ENCODE measurements around the gene GPC6. TPM values are rescaled to one million over a fixed set of nuclear protein-coding genes. Genes with fewer than 3 reads are reported as not detected.

GPC6 gene
- total and polyA plus RNA-seq, 9 of the 15 experiments (the other 6 are each of a cell fraction or from before 2014, with no cell fraction given): under 0.01 to 0.20 (median 0.01) TPM; not detected in 4

DNA sequence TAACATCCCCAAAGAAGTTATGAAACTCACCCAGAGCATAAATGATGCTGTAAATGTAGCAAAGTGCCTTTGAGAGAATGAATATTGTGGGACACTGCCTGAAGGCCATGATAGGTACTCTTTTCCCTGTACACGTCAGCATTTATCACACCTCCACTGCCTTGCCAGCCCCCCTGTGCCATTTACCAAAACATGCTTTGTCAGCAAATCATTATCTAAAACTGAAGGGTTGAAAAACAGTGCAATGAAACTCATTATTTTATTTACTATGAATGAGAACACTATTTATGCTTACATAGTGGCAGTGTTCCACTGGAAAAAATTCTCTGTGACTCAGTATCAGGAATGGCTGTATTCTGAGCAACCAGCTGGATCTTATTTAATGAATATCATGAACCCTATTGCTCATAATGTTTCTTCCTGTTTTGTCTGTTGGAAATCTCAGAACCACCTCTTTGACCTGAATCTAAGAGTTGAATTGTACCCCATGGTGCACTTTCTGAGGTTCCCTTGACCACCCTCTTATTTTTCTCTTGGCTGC, 688.7 kb downstream of the GPC6 start:
- ChIA-PET POLR2A (no interaction called here), CTCF (ENCODE audit: low intra/inter-chr PET ratio) (no interaction called here)
- no peak for DNase-seq (ENCODE audit: extremely low read depth in 1 of 4, low spot score in 3 of 4)
- no TSS peak for BruUV-seq (replicated peaks)
- no peak overlapping the region for H2AFZ ChIP-seq (ENCODE audit: low read depth, low read length)
- H3K27ac ChIP-seq (ENCODE audit: extremely low read depth, low read depth, low read length): no peak overlapping the region
- no peak for ATAC-seq
- intact Hi-C loops (cut with micrococcal nuclease) (no loop called here), in situ Hi-C loops (cut with MboI) (no loop called here)
- no peak overlapping the region for H3K9ac ChIP-seq (ENCODE audit: insufficient read depth in 1 of 2, low read depth in 2 of 2, low read length in 2 of 2)
- no peaks in the 10 kb centered on the region for H3K9me1 ChIP-seq (ENCODE audit: control insufficient read depth, insufficient read depth, low read length)
- H3K79me2 ChIP-seq (ENCODE audit: control insufficient read depth, insufficient read depth, low read length): no peaks in the 10 kb centered on the region
- no peaks in the 10 kb centered on the region for H3K36me3 ChIP-seq (ENCODE audit: control insufficient read depth, insufficient read depth, low read length)
- no peak overlapping the region for H3K4me2 ChIP-seq (ENCODE audit: insufficient read depth, low read length)
- 0% methylated on average over 1 of the region's 1 CpG for WGBS (ENCODE audit: insufficient coverage, low coverage, missing lambda C conversion rate)
- no peak overlapping the region for H3K4me3 ChIP-seq
- H4K20me1 ChIP-seq (replicated peaks; ENCODE audit: control insufficient read depth, insufficient read depth, low read length): no peaks in the 10 kb centered on the region
- no peak for FAIRE-seq
- TF ChIP-seq XRCC4 (IDR thresholded peaks at IDR 0.05; ENCODE audit: extremely low read depth, insufficient read depth, insufficient read length) (no peak), C11orf30 (IDR thresholded peaks at IDR 0.05; ENCODE audit: low read depth) (0 out of 2 replicates have a peak, but pooled peaks have one; percentile 5), MAFG (tag; conservative IDR thresholded peaks at IDR 0.05) (peak; percentile 51), MAFK (IDR thresholded peaks at IDR 0.05; ENCODE audit: low read length) (peak; percentile 59), MAFF (IDR thresholded peaks at IDR 0.05; ENCODE audit: low read length) (peak; percentile 60), ZNF316 (IDR thresholded peaks at IDR 0.05) (peak; percentile 36; the same call in 1 of the 2 replicates)
- H3K9me3 ChIP-seq (replicated peaks; ENCODE audit: control insufficient read depth, insufficient read depth, low read depth, low read length): no peaks in the 10 kb centered on the region
- H3K4me1 ChIP-seq (replicated peaks in 1 of 2; ENCODE audit: control insufficient read depth in 2 of 2, insufficient read depth in 2 of 2, low read length in 2 of 2): no peaks in the 10 kb centered on the region
- H3K27me3 ChIP-seq (ENCODE audit: control insufficient read depth in 2 of 2, insufficient read depth in 2 of 2, low read length in 2 of 2): no peaks in the 10 kb centered on the region
